CD14-positive monocyte (primary cell): ENCODE measurements around the gene CNTNAP2. TPM values are rescaled to one million over a fixed set of nuclear protein-coding genes. Genes with fewer than 3 reads are reported as not detected.

Source experiments
- DNase-seq, 3 donors: peaks; one replicate each; pipeline ENCODE4 v3.0.0-alpha.2; 2011 to 2022
- H2AFZ ChIP-seq: 2 replicates; pipeline ENCODE4 v1.6.0; 2012; ENCODE audit warnings: mild to moderate bottlenecking, low read depth, low read length, inconsistent platforms; ENCODE audit not compliant: insufficient read depth, poor library complexity, severe bottlenecking
- H3K27ac ChIP-seq, 2 donors: 1 replicate in 1 of 2; 2 replicates in 1 of 2; pipeline ENCODE4 v1.5.1; 2012 to 2013; ENCODE audit warnings: low read length in 2 of 2, control low read depth in 1 of 2, inconsistent platforms in 1 of 2, low read depth in 1 of 2, mild to moderate bottlenecking in 1 of 2
- H3K27me3 ChIP-seq, 2 donors: one replicate each; pipeline versions ENCODE4 v1.6.0 to v1.6.1; 2011 to 2013; ENCODE audit warnings: low read length in 2 of 2; ENCODE audit not compliant: control insufficient read depth in 2 of 2, insufficient read depth in 2 of 2
- H3K36me3 ChIP-seq, 2 donors: replicated peaks in 1 of 2; 1 replicate in 1 of 2; 2 replicates in 1 of 2; pipeline versions ENCODE4 v1.5.1 to v1.6.1; 2012 to 2013; ENCODE audit warnings: low read length in 2 of 2, control low read depth in 1 of 2, inconsistent platforms in 1 of 2, mild to moderate bottlenecking in 1 of 2; ENCODE audit not compliant: insufficient read depth in 2 of 2, control insufficient read depth in 1 of 2
- H3K4me1 ChIP-seq, 2 donors: 1 replicate in 1 of 2; 2 replicates in 1 of 2; pipeline versions ENCODE4 v1.5.1 to v1.6.1; 2012 to 2013; ENCODE audit warnings: low read length in 2 of 2, control low read depth in 1 of 2, inconsistent platforms in 1 of 2, mild to moderate bottlenecking in 1 of 2, moderate library complexity in 1 of 2; ENCODE audit not compliant: insufficient read depth in 2 of 2, control insufficient read depth in 1 of 2
- H3K4me2 ChIP-seq: replicated peaks from 2 replicates; pipeline ENCODE3; 2012; ENCODE audit warnings: low read length, moderate library complexity, mild to moderate bottlenecking; ENCODE audit not compliant: poor library complexity, severe bottlenecking; ENCODE audit errors: extremely low read depth
- H3K4me3 ChIP-seq, 3 experiments: fragments of 200-600 bp in 1 of 3; sonication (generic) in 1 of 3; replicated peaks in 1 of 3; 1 replicate in 2 of 3; 2 replicates in 1 of 3; pipeline ENCODE4 v1.5.1; 2011 to 2013; ENCODE audit warnings: low read length in 3 of 3, mild to moderate bottlenecking in 3 of 3, control low read depth in 2 of 3, low read depth in 2 of 3, inconsistent platforms in 1 of 3, moderate library complexity in 1 of 3
- H3K79me2 ChIP-seq: 2 replicates; pipeline ENCODE4 v1.6.0; 2012; ENCODE audit warnings: mild to moderate bottlenecking, control low read depth, inconsistent platforms, low read length, moderate library complexity; ENCODE audit not compliant: insufficient read depth
- H3K9ac ChIP-seq: 2 replicates; pipeline ENCODE4 v1.6.0; 2017; ENCODE audit warnings: low read length, mild to moderate bottlenecking; ENCODE audit not compliant: insufficient read depth, poor library complexity, severe bottlenecking
- H3K9me3 ChIP-seq, 2 donors: replicated peaks in 1 of 2; 1 replicate in 1 of 2; 2 replicates in 1 of 2; pipeline versions ENCODE4 v1.5.1 to v1.6.1; 2012 to 2013; ENCODE audit warnings: low read length in 2 of 2, control low read depth in 1 of 2; ENCODE audit not compliant: control insufficient read depth in 1 of 2, insufficient read depth in 1 of 2
- H4K20me1 ChIP-seq: 2 replicates; pipeline ENCODE4 v1.6.0; 2012; ENCODE audit warnings: mild to moderate bottlenecking, low read length, control low read depth, moderate library complexity; ENCODE audit not compliant: insufficient read depth
- H3K27ac Mint-ChIP-seq, 7 donors: one replicate each; pipeline ENCODE4 v1.8.0; 2020; ENCODE audit warnings: mild to moderate bottlenecking in 7 of 7, mixed read lengths in 7 of 7, moderate library complexity in 6 of 7, inconsistent platforms in 2 of 7
- H3K27me3 Mint-ChIP-seq, 3 donors: one replicate each; pipeline ENCODE4 v1.8.0; 2021 to 2022; ENCODE audit warnings: low read depth in 3 of 3, mild to moderate bottlenecking in 3 of 3, mixed read lengths in 3 of 3, moderate library complexity in 3 of 3, inconsistent platforms in 1 of 3
- H3K36me3 Mint-ChIP-seq, 2 donors: one replicate each; pipeline ENCODE4 v1.8.0; 2020; ENCODE audit warnings: mixed read lengths in 2 of 2, inconsistent platforms in 1 of 2, mild to moderate bottlenecking in 1 of 2
- H3K4me1 Mint-ChIP-seq: one replicate; pipeline ENCODE4 v1.8.0; 2020; ENCODE audit warnings: mild to moderate bottlenecking, mixed read lengths
- H3K4me3 Mint-ChIP-seq, 2 donors: one replicate each; pipeline ENCODE4 v1.8.0; 2020; ENCODE audit warnings: mild to moderate bottlenecking in 2 of 2, mixed read lengths in 2 of 2, moderate library complexity in 1 of 2
- H3K9me3 Mint-ChIP-seq, 7 donors: one replicate each; pipeline ENCODE4 v1.8.0; 2020 to 2022; ENCODE audit warnings: mixed read lengths in 7 of 7, mild to moderate bottlenecking in 6 of 7, moderate library complexity in 6 of 7, inconsistent platforms in 2 of 7
- WGBS: methylation state at CpG from one replicate; pipeline ENCODE4 v1.1.5; 2013; ENCODE audit warnings: missing lambda C conversion rate; ENCODE audit not compliant: insufficient coverage; 5-methylcytosine and 5-hydroxymethylcytosine counted together
- intact Hi-C, 2 donors: fragments of 100-400 bp; cut with micrococcal nuclease; formaldehyde crosslinking; loops; one replicate each; pipeline versions ENCODE4 v1.15.0 to v1.15.1; 2023
- polyA plus RNA-seq, 3 donors: library from polyadenylated mRNA; depleted of rRNA in 1 of 3; unstranded in 2 of 3; stranded (reverse) in 1 of 3; fragments of 300-500 nt in 2 of 3; fragments of >200 nt in 1 of 3; fragmentation: Illumina TruSeq in 2 of 3; gene quantifications; 1 replicate in 2 of 3; 2 replicates in 1 of 3; pipeline ENCODE4 v1.2.3, GENCODE V29; 2012 to 2021
- TF ChIP-seq, protein P1 (sequence below): fragments of 200-600 bp; IDR thresholded peaks from one replicate; pipeline ENCODE4 v1.8.0; 2022; ENCODE audit warnings: antibody characterized with exemption, mild to moderate bottlenecking

CNTNAP2 gene
- polyA plus RNA-seq, 3 donors = 0.01 TPM; not detected in 2

DNA sequence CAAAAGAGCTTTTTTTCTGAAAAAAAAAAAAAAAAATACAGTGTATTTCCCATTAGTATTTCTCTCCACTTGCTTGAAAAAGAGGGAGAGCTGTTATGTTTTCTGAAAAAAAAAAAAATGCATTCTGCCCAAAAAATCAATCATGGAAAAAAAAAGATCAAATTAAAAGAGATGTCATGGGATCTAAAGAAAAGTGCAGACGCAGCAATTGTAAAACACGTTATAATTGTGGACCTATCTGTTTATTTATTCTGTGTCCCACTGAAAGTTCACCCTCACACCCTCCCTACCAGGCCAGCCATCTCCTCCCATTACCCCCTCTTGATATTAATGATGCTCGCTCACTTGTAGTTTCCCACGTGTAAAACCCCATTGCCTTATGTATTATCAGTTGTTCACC lies 1800.0 kb downstream of the CNTNAP2 start:
- H3K9me3 Mint-ChIP-seq = peaks cover 0 to 11% (median 2%) of the 10 kb centered on the region in 7 donors
- Histone ChIP-seq H3K9me3 (peaks cover 0 to 6% of the 10 kb centered on the region in 2 donors), H3K4me1 (peaks cover 0 to 2% of the 10 kb centered on the region in 2 donors), H3K36me3 (no peaks in the 10 kb centered on the region), H3K79me2 (no peaks in the 10 kb centered on the region), H3K4me3 (no peak overlapping the region), H2AFZ (no peak overlapping the region), H3K27me3 (no peaks in the 10 kb centered on the region), H3K9ac (no peak overlapping the region), H3K4me2 (no peak overlapping the region), H4K20me1 (no peaks in the 10 kb centered on the region), H3K27ac (no peak overlapping the region)
- no peaks in the 10 kb centered on the region for H3K36me3 Mint-ChIP-seq
- no peak overlapping the region for H3K27ac Mint-ChIP-seq
- no peak overlapping the region for H3K4me3 Mint-ChIP-seq
- DNase-seq = no peak
- intact Hi-C loops = no loop called here
- peaks cover 0 to 1% (median 0%) of the 10 kb centered on the region in 3 donors for H3K27me3 Mint-ChIP-seq
- peaks cover 5% of the 10 kb centered on the region for H3K4me1 Mint-ChIP-seq
- TF ChIP-seq, protein P1, sequence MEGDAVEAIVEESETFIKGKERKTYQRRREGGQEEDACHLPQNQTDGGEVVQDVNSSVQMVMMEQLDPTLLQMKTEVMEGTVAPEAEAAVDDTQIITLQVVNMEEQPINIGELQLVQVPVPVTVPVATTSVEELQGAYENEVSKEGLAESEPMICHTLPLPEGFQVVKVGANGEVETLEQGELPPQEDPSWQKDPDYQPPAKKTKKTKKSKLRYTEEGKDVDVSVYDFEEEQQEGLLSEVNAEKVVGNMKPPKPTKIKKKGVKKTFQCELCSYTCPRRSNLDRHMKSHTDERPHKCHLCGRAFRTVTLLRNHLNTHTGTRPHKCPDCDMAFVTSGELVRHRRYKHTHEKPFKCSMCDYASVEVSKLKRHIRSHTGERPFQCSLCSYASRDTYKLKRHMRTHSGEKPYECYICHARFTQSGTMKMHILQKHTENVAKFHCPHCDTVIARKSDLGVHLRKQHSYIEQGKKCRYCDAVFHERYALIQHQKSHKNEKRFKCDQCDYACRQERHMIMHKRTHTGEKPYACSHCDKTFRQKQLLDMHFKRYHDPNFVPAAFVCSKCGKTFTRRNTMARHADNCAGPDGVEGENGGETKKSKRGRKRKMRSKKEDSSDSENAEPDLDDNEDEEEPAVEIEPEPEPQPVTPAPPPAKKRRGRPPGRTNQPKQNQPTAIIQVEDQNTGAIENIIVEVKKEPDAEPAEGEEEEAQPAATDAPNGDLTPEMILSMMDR = no peak
- WGBS = 70% methylated on average over 4 of the region's 4 CpGs

GRCh38 chr7:147923841-147924240 lies 1807.2 kb downstream of the CNTNAP2 start:
- intact Hi-C loops = no loop called here
- Mint-ChIP-seq H3K27me3 (peaks cover 0 to 1% (median 0%) of the 10 kb centered on the region in 3 donors), H3K27ac (no peak overlapping the region), H3K36me3 (no peaks in the 10 kb centered on the region), H3K9me3 (peaks cover 2 to 23% (median 13%) of the 10 kb centered on the region in 7 donors), H3K4me1 (no peaks in the 10 kb centered on the region), H3K4me3 (no peak overlapping the region)
- H3K9me3 ChIP-seq = peaks cover 4 to 6% of the 10 kb centered on the region in 2 donors
- H4K20me1 ChIP-seq = no peaks in the 10 kb centered on the region
- no peaks in the 10 kb centered on the region for H3K27me3 ChIP-seq
- H3K79me2 ChIP-seq = no peaks in the 10 kb centered on the region
- 100% methylated on average over 3 of the region's 3 CpGs for WGBS
- no peak overlapping the region for H3K4me3 ChIP-seq
- no peaks in the 10 kb centered on the region for H3K36me3 ChIP-seq
- no peak overlapping the region for H3K4me2 ChIP-seq
- H3K4me1 ChIP-seq = no peaks in the 10 kb centered on the region
- no peak overlapping the region for H2AFZ ChIP-seq
- H3K9ac ChIP-seq = no peak overlapping the region
- DNase-seq = no peak
- TF ChIP-seq, protein P1 = no peak
- H3K27ac ChIP-seq = no peak overlapping the region
